Ammon's horn (tissue), 1 donor: ENCODE results near the gene XYLT1.
A peak's percentile ranks its signal among the peaks of the same experiment; 100 is the strongest.

Source experiments
- DNase-seq: peaks from one replicate; pipeline ENCODE4 v3.0.0-alpha.2; 2016; ENCODE audit warnings: low spot score

The XYLT1 gene

GRCh38 chr16:17143546-17144419 lies 327.0 kb downstream of the XYLT1 start:
- DNase-seq, result no peak

DNA sequence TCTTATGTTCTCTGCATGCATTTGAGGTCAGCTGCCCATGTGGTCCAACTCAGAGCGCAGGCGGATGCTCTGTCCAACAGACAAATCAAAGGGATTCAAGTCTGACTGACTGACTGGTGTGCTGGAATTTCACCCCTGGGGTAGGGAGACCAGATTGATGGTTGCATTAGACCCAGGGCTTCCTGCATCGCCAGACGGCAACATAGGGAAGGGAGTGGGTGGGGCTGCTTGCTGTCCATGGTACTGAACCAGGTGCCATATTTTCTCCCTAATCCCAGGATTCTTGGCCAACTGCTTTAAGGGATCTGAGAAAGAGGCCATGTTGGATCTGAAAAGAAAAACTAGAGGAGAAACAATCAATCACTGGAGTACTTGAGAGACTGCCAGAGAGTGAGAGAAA lies 332.0 kb downstream of the XYLT1 start:
- DNase-seq, result no peak

- no peak for DNase-seq
These were observed 335.3 kb downstream of the XYLT1 start for GRCh38 chr16:17135439-17135838.

DNA sequence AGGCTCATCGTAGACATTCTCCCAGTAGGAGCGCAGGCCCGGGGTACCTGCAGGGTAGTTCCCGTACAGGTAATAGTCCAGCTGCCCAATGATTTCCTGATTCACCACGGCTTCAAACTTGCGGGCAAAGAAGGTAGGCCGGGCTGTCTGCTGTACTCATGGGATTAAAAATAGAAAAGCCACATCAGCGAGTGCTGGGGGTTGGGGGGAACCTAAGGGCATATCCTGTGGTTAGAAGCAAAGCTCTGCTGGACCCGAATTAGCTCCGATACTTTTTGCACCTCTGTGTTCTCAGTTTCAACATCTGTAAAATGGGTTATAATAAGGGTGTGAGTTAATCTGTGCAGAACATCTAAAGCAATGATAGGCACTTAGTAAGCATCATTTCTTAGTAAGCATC lies 336.2 kb downstream of the XYLT1 start:
- no peak for DNase-seq

DNA sequence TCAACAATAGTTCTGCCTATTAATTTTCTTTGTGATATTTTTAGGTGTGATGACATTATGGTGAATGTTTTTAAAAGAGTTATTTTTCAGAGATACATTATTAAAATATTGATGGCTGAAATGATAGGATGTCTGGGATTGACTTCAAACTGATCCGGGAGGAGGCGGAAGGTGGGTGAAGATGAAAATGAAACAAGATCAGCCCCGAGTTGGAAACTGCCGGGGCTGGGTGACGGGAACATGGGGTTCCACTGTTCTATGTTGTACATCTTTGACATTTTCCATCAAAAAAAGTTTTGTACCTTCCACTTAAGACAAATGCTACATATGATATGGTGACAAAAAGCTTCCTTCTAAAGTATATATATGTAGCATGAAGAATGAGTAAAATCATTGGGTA lies 336.9 kb downstream of the XYLT1 start:
- DNase-seq, result no peak

GRCh38 chr16:17131351-17131750 lies 339.4 kb downstream of the XYLT1 start:
- no peak for DNase-seq

- DNase-seq, result no peak
These were observed 340.0 kb downstream of the XYLT1 start for GRCh38 chr16:17130733-17131132.

GRCh38 chr16:17129971-17130370 lies 340.8 kb downstream of the XYLT1 start:
- DNase-seq, result peak; percentile 41

DNA sequence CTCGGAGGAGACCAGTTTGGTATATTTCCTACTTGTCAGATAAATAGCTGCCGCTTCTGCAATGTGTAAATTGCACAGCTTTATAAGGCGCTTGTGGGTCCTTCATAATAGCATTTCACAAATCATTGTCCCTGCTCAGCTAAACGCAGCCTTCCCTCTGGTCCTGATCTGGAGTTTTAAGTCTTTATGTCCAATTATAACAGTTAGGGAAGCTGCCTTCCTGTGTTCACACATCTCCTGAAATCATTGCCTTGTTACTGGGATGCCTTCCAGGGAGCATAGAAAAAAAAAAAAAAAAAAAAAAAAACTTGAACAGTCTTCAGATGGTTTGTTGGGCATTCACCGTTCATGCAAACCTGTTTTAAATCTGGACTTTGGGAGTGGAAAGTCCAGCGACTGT lies 342.0 kb downstream of the XYLT1 start:
- no peak for DNase-seq

DNA sequence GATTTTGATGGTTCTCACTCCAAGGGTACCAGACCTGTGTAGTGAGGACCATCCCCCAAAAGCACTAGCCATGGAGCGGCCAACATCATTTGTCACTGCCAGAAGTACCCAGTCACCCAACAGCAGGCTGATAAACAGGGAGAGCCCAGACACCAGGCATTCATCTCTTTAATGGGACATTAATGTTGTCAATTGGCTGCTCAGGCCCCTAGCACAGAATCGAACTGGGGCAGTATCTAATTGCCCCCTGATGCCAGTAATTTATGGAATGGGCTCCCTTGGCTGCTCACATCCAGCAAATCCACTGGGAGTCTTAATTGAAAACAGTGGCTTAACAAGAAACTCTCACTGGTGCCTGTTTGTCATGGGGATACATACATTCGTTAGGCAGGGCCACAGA lies 344.6 kb downstream of the XYLT1 start:
- no peak for DNase-seq

DNA sequence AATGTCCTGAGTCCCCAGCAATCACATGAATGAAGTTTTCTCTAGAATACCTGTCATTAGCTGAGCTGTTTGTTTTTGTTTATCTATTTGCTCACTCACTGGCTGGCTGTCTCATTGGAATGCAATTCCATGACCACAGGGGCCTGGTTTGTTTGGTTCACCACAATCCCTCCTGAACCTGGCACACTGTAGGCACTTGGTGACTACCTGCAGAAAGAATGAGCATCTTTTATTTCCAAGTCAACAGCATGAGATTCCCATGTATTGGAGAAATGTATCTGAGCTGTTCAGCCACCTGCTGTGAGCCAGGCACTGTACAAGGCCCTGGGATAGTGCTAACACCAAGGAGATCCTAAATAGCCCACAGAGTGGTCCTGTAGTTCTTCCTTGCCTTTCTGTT lies 345.1 kb downstream of the XYLT1 start:
- no peak for DNase-seq

DNA sequence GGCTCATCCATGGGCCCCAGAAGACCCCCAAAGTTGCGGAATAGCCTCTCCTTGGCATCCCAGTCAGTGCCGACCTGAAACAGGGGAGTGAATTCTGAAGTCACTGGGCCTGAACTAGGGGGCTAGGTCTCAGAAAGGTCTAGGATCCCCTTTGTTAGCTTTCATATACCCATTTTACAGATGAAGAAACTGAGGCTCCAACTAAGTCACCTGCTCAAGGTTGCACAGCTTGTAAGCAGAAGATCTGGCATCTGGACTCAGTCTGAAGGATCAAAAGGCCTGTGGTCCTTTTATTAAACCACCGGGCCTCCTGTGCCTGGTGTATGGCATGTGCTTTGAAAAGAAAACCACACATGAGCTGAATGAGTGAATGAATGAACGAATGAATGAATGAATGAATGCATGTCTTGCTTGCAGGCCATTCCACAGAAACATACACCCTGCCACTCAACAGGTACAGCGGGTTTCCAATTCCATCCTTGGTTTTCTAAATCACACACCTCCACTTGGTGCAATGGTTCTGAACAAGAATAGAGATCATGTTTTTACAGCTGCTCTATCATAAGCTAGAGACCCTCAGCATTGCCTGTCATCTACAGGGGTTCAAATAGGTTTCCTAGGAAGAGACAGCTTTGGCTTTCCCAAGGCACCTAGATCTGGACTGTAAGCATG lies 352.7 kb downstream of the XYLT1 start:
- no peak for DNase-seq

GRCh38 chr16:17116595-17117322 lies 354.0 kb downstream of the XYLT1 start:
- no peak for DNase-seq

DNA sequence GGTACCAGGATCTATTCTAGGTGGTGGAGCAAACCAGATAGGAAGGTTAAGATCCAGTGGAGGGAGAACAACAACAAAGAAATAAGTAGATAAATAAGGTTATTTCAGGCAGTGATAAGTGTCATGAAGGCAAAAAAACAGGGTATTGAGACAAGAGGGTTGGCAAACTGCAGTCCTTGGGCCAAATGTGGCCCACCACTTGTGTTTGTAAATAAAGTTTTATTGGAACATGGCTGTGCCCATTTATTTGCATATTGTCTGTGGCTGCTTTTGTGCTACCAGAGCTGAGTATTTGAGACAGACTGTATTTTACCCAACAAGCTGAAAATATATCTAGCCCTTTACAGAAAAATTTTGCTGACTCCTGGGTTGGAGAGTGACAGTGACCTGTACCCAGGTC lies 361.3 kb downstream of the XYLT1 start:
- DNase-seq, result no peak

GRCh38 chr16:17108596-17108995 lies 362.2 kb downstream of the XYLT1 start:
- DNase-seq, result no peak

GRCh38 chr16:17107450-17107849 lies 363.3 kb downstream of the XYLT1 start:
- DNase-seq, result no peak

- peak; percentile 14 for DNase-seq
These were observed 364.4 kb downstream of the XYLT1 start for GRCh38 chr16:17106243-17106791.

DNA sequence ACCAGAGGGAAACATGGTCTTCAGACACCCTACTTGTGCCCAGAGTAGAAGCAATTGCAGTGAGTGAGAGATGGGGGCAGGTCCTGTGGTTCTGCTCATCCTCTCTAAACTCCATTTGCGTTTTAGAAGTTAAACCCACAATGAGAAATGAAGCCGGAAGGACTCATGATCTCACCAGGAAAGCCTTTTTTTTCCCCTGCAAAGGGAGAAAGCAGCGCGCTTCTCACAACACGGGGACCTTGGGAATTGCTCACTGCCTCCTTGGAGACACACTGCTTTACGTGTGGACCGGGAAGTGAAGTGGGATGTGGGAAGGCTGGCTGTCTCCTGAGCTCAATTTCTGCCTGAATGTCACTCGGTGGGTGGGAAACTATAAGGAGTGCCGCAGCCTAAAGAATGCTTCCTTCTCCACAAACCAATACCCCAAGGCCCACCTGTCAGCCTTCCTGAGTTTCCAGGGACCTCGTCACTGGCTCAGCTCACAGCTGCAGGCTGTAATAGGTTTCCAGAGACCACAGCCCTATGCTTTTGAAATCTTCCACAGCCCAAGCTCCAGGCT lies 365.4 kb downstream of the XYLT1 start:
- DNase-seq, result no peak

DNA sequence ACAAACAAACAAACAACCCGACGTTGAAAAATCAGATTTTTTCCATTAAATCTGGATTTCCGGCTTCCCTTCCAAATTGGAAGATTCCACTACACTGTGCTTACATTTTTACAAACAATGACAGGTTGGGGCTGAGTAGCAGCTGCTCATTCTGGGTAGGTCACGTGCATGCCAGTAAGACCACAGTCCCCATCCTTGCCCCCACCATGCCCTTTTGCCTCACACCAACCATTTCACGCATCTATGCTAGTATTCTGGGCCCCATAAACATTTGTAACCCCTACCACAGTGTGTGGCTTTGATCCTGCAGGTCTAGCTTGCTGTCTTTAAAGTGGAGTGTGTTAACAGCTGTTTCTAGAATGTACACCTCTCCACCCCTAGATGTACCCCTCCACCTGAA lies 366.1 kb downstream of the XYLT1 start:
- no peak for DNase-seq

GRCh38 chr16:17103216-17103615 lies 367.5 kb downstream of the XYLT1 start:
- DNase-seq, result no peak

DNA sequence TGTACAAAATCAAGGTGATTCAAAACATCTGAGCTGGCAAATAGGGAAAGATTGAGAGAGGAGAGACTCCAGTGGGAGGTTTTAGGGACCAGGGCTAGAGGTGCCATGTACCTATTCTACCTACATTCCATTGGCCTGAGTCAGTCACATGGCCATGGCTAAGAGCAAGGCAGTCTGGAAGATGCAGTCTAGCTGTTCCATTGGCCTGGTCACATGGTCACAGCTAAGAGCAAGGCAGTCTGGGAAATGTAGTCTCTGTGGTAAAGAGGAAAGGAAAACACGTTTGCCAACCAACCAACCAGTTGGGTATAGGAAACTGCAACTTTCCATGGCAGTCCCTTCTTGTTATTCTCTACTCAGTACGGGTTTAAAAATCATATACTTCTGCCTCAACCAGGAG lies 369.1 kb downstream of the XYLT1 start:
- peak; percentile 10 for DNase-seq

DNA sequence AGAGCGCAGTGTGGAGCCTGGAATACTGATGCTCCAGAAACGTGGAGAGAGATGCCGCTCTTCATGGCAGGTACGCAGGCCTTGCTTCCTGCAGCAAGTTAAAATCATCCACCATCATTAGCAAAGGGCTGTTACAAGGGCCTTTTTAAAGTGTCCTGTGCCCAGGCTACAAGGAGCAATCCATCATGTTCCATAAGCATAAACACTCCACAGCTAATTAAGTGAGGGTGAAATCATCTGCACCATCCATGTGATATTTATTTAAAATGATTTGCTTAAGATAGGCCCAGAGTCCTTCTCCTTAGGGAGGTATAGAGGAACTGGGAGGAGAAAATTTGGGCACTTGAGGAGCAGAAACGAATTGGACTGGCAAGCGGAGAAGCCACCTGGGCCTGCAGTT lies 372.1 kb downstream of the XYLT1 start:
- DNase-seq, result no peak
